NCI-H748 (cell line): ENCODE measurements around the gene EDDM3A.
"Not testable (repeated sequence)": the region's sequence is repeated elsewhere in the genome, so short reads cannot be mapped to it uniquely, and the experiment has no call there.

ENCODE experiments used
- DNase-seq: peaks from one replicate; lab custom pipeline; 2025; ENCODE audit not compliant: unreplicated experiment; lab: John Stamatoyannopoulos, UW

The EDDM3A gene

GRCh38 chr14:20745571-20746358 is at the start of gene EDDM3A:
Gene EDDM3A (plus strand): TSS chr14:20745887. CDS start chr14:20747581, 1,694 bp downstream.
- DNase-seq = no peak

DNA sequence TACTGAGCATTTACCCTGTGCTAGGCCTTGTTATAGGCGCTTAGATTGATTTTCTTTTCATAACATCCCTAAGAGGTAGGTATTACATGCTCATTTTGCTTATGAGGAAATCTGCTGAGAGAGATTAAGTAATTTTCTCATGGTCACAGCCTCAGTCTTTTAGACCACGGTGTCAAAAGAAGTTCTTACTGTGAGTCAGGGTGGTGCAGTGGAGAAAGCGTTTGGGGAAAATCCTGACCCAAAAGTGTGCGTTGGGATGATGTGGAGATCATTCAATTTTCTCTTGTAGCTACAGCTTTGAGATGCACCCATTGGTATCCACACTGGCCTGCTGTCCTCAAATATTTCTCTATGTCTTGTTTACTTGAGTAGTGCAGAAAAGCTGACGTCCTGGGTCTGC is 48.9 kb upstream of the EDDM3A start:
- no peak for DNase-seq

- peak; percentile 59 for DNase-seq
Measured at GRCh38 chr14:20697273-20698017, 48.2 kb upstream of the EDDM3A start.

- DNase-seq = no peak
Measured at GRCh38 chr14:20698018-20698329, 47.7 kb upstream of the EDDM3A start.

DNA sequence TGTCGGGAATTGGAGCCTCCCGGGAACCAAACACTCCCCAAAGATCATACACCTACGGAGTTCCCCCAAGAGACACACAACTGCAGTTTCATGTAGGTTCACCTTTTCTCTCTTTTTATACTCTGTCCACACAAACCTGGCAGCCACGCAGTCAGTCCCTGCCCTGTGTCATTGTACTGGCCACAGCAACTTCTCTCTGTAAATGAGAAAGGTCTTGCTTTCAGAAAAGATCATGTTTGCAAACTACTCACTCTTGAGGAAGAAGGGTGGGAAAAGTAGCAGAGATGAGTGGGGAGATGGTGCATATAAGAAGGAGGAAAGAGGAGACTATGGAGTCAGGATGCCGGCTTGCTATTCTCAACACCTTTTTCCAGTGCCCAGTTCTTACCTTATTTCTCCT is 46.8 kb upstream of the EDDM3A start:
- DNase-seq = no peak

GRCh38 chr14:20699931-20700330 is 45.8 kb upstream of the EDDM3A start:
- DNase-seq = no peak

DNA sequence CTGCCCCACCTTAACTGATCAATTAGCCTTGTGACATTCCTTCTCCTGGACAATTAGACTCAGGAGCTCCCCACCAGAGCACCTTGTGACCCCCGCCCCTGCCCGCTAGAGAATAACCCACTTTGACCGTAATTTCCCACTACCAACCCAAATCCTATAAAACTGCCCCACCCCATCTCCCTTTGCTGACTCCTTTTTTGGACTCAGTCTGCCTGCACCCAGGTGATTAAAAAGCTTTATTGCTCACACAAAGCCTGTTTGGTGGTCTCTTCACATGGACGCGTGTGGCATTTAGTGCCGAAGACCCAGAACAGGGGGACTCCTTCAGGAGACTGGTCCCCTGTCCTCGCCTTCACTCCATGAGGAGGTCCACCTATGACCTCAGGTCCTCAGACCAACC is 44.7 kb upstream of the EDDM3A start:
- not testable (repeated sequence) for DNase-seq

DNA sequence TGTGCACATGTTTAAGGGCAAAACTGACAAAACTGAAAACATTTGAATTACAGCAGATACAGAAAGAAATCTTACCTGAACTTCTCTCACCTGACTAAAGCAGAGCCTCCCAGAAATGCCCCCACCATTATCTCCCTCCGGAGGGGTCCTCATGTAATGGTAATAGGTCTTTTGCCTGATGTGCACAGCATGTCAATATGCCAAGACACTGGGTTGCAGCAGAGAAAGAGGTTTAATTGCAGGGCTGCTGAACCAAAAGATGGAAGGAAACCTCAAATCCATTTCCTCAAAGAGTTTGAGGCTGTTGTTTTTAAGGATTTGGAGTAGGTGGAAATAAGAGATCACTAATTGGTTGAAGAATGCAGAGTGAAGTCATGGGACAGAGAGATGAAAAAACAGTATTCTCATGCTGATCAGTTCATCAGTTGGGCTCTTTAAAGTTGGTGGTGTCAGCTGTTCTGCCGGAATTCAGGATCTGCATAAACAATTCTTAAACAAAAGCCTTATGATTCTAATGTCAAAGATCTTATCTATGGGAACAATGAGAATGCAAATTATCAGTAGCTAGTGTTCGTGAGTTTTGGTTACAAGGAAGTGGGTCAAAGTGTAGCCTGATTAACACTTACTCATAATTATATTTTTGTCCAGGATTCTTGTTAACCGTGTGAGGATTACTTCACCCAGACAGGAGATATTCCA is 38.9 kb upstream of the EDDM3A start:
- no peak for DNase-seq

DNA sequence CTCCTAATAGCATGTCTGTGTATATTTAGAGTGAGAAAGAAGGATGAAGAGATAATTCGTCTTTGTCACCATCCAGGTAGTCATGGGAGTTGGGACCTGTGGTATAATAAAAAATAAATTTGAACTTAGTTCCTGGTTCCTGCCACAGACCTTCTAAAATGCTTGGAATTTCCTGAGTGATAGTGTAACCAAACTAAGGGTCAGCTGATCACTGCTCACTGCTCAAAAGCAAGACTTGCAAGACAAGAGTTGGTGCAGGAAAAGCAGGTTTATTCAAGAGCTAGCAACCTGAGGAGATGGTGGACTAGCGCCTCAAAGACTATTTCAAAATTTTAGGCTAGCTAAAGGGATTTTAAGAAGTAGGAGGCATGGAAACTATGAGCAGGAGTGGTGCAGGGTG is 38.1 kb upstream of the EDDM3A start:
- DNase-seq = no peak

GRCh38 chr14:20711261-20711660 is 34.4 kb upstream of the EDDM3A start:
- DNase-seq = no peak

DNA sequence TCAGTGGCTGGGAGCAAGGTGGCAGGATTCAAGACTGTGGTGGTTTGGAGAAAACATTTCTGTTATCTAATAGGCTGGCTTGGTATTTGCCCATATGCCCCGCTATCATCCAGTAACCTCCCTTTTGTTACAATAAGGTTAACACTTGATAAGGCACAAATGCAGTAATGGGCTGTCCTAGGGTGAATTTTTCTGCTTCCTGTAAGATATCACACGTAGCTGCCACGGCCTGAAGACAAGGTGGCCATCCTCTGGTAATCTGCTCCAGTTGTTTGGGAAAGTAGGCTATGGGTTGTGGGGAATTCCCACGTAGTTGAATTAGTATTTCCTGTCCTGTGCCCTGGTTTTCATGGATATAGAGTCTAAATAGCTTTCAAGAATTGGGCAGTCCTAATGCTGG is 34.0 kb upstream of the EDDM3A start:
- DNase-seq = no peak

DNA sequence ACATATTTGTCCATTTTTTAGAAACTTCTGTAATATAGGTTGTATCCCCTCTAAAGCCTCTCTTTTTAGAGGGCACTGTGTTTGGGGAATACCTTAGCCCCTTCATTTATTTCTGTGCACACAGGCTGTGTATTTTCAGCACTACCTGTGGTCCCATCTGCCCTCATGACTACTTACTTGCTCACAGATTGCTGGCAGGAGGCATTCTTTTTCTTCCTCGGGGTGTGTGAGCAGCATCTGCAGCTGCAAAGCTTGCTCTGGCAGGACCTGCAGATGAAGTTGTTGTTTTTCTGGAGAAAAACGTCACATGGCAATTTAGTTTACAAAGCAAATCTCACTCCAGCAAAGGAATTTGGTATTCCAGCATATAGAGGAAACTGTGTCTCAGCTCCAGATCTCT is 32.8 kb upstream of the EDDM3A start:
- DNase-seq = no peak

DNA sequence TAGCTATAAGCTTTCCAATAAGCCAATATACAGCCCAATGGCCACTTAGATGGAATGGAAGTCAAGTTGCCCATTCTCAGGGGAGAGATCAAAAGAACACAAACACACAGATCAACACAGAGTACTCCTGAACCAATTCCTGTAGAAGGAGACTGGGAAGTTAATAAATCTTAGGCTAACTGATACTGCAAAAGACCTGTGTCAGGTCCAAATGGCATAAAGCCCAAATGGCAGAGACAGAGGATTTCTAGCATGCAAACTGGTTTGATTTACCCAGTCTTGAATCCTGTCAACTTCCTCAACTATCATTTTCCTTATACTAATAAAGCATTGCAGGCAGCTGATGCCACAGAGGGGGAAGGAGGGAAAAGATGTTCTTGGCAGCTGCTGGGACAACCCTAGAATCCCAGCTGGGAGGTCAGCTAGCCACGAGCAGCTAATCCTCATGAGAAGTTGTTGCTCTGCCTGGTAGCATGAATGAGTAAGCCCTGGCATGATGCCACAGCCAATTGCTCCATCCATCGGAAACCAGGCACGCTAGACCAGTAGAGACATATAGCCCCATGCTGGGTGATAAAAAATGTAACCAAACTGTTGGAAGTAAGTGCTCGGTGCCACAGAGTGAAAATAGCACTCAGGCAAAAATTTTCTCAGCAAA is 31.0 kb upstream of the EDDM3A start:
- DNase-seq = no peak

DNA sequence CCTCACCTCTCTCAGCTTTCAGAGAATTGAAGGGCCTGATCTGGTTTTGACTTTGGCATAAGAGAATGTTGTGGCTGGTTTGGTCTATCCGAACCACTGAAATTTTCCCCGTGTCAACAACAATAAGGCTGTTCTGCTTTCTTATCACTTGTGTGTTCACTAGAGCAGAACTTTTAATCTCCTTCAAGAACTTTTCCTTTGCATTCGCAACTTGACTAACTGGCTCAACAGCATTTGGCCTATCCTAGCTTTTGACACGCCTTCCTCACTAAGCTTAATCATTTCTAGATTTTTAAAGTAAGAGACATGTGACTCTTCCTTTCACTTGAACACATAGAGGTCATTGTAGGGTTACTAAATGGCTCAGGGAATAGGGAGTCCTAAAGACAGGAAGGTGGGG is 25.9 kb upstream of the EDDM3A start:
- DNase-seq = no peak

- DNase-seq = no peak
Measured at GRCh38 chr14:20720741-20721140, 24.9 kb upstream of the EDDM3A start.

DNA sequence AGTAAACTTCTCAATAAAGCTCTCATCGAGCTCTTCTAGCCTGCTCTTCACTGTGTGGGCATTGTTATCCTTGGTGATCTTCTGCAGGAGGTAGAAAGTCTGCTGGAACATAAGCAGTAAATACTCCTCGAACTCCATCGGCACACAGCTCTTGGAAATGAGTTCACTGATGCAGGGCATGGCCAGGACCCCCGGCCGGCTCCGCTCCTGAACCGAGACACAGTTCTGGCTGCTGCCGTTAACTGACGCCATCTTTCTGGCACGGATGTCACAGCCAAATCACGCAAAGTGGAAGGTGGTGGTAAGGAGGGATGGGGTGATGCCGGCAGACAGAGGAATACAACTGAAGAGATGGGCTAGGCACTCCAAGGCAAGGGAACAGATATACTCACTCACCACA is 23.7 kb upstream of the EDDM3A start:
- DNase-seq = no peak

GRCh38 chr14:20723488-20723887 is 22.2 kb upstream of the EDDM3A start:
- peak; percentile 4 for DNase-seq

GRCh38 chr14:20726121-20726520 is 19.6 kb upstream of the EDDM3A start:
- not testable (repeated sequence) for DNase-seq

DNA sequence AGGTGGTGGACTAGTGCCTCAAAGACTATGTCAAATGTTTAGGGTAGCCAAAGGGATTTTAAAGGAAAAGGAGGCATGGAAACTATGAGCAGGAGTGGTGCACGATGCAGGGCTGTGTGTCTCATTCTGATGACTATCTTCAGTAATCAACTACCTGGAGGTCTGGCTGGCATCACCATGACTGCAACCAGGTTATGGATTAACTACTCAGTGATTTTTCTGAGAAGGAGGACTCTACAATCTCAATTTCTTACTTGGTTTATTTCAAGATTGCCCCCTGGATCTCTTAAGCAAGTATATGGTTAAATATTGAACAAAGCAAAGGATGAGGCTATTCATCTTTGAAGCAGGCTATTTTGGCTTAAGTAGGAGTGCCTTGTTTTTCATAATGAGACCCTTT is 19.2 kb upstream of the EDDM3A start:
- no peak for DNase-seq

DNA sequence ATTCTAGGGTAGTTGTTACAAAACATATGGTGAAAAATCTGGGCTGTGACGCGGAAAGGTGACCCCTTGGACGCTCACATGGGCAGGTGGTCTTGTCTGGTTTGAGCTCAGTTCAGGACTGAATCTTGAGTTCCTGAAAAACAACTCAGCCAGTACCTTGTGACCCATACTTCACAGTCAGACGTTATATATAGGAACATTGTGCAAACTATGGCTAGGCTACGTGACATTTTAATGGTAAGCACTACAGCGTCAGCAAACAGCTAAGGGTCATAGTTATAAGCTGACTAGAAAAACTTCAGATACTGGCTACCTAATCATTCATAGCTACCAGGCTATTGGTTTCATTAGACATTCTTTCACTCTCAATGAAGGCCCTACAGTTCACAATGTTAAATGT is 14.8 kb upstream of the EDDM3A start:
- DNase-seq = no peak

DNA sequence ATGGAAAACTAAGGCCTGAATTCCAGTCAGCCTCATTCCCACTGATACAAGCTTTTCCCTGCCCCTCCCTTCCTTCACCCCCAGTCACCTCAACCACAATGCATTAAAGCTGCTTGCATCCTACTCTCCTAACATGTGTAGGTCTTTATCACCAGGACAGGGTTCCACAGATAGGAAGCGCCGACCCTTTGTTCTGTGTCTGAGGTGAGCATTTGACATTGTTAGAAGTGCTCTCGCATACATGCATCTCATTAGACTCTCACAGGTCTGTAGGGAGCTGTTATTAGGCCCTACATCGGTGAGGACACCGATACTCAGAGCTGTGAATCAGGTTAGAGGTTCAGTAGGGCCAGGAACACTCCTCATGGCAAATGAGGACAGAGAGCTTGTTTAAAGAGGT is 13.2 kb upstream of the EDDM3A start:
- no peak for DNase-seq
